Central memory CD4-positive, alpha-beta T cell (primary cell): Measurements from ENCODE around the gene EDN2.
A peak's percentile ranks its signal among the peaks of the same experiment; 100 is the strongest.

ENCODE experiments used
- DNase-seq: peaks from one replicate; pipeline ENCODE4 v3.0.0; 2022

The EDN2 gene

GRCh38 chr1:41516168-41517061 is 31.9 kb upstream of the EDN2 start:
- DNase-seq = peak; percentile 18

GRCh38 chr1:41515778-41516167 is 31.3 kb upstream of the EDN2 start:
- DNase-seq = no peak

DNA sequence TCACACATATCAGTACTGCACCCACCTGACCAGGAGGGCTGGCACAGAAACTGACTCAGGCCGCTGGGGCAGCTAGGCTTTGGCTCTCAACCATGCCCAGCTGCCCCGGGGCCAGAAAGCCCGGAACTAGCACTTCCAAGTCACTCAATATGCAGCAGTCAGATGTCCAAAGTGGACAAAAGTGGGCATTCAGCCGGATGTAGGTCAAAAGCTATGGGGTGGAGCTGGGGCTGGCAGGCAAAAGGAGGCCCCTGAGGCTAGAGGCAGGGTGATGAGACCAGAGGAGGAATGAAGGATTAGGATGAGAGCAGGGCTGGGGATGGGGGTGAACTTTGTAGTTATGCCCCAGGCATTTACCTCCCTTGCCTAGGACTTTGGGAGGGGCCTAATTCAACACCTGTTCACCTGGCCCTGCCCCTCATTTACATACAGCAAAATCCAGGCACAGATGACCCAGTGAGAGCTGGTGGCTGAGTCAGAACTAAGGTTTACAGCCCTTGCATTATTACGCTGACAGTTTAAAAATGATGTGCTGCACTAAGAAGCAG is 30.7 kb upstream of the EDN2 start:
- no peak for DNase-seq

- no peak for DNase-seq
Observed at GRCh38 chr1:41514381-41514780, 29.9 kb upstream of the EDN2 start.

DNA sequence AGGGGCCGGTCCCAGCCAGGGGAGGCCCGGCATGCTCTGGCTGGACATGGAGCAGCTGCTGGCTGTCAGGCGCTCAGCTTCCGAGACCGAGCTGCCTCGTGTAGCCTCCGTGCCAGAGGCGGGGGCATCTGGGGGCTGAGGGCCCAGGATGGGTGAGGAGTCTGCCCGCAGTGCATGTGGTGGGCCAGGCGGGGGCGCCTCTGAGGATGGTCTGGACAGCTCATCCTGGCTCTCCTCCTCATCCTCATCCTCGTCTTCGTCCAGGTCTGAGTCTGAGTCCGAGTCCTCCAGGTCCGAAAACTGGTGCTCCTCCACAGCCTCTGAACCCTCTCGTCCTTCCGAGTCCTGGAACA is 28.9 kb upstream of the EDN2 start:
- no peak for DNase-seq

DNA sequence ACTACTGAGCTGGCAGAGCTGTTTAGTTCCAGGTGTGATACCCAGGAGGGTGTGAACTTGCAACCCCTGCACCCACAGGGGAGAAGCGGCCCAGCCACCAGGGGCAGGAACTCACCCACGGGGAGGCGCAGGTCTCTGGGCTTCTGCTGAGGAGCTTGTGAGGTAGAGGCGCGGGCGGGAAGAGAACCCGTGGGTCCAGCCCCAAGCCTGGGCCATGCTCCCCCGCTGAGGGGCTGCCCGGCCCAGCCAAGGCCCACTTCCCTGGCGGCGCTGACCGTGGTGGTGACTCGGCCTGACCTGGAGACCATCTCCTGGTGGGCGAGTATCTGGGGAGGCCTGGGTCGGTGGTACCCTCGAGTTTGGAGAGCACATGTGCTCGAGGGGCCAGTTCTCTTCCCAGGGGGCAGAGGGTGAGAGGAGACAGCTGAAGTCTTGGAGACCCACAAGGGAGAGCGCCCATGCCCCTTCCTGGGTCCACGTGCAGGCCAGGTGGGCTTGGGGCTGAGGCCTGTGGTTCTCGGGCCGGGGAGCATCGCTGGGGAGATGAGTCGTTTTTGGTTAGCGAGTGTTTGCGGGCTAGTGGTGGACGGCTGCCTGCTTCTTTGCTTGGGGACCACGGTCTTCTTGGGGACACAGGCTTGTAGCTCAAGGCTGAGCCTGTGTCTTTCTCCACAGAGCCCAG is 28.4 kb upstream of the EDN2 start:
- no peak for DNase-seq

DNA sequence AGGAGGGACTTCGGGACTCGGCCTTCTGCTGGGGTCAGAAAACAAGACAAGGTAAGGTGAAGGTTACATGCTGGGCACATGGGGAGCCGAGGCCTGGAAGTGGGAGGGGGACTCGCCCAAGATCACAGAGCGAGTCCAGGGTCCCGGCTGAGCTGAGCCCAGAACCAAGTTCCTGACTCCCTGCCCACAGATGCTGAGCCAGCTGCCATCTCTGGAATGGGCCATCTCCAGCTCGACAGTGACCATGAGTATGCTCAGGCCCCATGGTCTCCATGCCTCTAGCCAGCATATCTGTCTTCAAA is 26.7 kb upstream of the EDN2 start:
- DNase-seq = no peak

- DNase-seq = no peak
Observed at GRCh38 chr1:41510531-41511238, 26.2 kb upstream of the EDN2 start.

GRCh38 chr1:41509270-41509671 is 24.8 kb upstream of the EDN2 start:
- DNase-seq = no peak

DNA sequence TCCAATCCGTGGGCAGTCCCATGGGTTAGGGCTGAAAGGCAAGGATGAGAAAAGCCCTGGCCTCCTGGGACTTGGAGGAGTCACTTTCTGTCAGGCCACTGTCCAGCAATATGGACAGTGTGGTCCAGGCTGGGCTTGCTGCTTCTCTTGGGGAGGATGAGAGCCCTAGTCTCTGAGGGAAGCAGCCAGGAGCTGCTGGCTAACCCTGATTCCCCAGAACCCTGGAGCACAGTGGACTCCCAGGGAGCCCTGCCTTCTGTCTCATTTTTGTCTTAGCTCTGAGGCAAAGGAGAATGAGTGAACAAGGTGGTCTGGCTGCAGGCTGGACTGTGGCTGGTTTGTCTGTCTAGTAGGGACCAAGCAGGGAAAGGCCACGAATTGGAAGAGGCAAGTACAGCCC is 23.8 kb upstream of the EDN2 start:
- no peak for DNase-seq

DNA sequence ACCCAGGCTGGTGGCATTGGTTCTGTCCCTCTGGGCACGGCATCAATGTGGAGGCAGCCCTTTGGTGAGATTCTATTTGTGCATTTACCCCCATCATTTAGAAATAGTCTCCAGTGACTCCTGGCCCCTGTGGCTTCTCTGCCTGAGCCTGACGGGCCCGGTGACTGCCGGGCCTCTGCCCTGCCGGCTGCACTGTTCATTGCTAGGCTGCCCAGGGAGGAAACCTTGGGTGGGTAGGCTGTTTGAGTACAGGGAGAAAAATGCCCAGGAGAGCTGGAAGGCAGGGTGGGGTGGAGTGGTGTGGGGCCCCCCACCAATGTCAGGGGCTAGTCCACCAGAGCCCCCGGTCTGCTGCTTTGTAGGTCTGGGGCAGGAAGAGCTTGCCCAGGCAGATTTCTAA is 23.4 kb upstream of the EDN2 start:
- no peak for DNase-seq

DNA sequence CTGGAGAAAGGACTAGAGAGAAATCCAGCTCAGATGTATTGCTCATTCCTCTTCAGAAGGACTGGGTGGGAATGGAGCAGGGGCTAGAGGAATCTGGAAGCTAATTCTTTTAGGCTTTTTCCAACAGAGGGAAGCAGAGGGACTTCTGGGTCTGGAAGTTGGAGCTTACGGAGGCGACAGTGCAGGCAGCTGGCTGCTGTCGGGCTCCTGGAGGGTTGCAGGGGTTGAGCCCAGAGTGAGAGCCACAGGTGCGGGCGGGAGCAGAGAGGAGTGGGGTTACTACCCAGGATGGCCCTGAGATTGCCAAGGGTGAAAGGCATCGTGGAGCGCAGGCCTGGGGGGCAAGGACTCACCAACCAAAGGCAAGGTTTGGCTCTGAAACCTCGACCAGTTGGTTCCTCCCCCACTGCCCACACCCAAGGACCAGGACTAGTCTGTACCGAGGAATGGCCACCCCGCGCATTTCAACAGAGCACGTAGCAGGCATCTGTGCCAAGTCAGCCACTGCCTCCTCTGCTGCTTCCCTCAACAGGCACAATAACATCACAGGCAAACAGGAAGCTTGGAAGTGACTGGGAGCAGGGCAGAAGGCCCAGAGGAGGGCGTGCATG is 22.7 kb upstream of the EDN2 start:
- no peak for DNase-seq

DNA sequence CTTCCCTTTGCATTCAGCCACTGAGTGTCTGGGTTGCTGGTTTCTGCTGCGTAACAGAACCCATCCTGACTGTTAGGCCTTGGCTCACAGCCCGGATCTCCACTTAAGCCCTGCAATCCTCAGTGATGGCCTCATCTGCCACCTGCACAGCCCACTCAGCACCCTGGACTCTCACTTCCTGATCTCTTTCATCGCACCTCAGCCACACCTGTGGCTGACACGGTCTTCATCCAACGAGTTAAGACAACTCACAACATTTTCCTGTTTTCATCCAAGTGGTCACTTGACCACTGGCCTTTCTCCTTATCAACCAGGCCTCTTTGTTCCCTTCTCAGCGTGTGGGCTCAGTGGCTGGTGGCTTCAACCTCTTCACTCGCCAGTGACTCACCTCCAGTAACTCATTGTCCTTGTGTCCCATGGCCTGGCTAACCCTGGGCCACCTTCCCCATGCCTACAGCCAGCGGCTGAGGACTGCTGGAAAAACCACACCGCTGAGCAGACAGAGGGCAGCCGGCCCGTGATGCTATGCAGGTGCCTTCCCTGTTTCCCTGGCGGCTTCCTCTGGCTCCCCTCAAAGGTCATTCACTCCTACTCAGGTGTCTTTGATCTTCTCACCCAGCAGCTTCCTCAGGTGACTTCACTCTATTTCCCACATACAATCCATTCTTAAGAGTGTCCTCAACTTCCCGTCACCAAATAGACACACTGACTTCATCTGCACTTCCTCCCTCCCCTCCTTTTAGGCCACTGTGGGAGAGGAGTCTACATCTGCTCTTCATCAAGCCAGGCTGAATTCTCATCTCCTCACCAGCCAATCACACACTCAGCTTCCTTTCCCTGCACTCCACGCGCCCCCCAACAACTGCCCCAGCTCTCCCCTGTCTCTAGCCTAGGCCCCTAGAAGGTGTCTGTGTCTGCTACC is 19.9 kb upstream of the EDN2 start:
- no peak for DNase-seq

DNA sequence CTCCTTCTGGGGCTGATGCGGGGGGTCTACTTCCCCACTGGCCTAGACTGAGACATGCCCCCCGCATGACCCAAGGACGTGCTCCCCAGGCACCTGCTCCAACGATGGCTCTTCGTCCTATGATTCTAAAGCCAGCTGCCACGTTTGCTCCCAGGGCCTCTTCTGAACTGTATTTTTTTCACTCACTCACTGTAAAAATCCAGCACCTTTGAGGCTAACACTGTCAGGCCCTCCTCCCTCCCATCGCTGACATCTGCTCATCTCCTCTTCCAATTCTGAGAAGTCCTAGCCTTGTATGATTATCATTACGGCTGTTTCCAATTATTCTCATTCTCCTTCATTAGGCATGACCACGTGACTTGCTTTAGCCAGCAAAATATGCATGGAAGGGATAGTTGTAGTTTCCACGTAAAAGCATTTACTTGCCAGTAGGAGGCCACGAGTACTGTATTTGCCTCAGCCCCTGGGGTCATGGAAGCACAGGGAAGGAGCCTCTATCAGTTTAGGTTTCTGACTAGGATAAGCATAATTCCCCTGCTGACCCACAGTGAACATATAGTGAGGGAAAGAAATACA is 19.1 kb upstream of the EDN2 start:
- DNase-seq = no peak

- no peak for DNase-seq
Observed at GRCh38 chr1:41502912-41503311, 18.4 kb upstream of the EDN2 start.

DNA sequence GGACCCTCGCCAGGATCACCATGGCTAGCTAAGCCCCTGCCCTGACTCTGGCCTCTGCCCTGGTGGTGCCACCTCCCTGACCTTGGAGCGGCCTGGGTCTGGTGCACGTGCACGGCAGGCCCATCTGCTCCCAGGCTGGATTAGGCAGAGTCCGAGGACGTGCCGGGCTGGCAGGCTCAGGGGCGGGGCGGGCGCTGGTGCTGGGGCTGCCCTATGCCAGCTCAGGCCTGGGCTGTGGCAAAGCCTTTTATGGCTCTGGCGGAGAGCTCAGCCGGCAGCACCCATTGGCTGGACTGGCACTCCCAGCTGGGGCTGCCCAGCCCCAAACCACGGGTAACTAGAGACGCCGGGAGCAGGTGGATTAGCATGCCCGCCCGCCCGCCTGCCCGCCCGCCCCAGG is 17.1 kb upstream of the EDN2 start:
- no peak for DNase-seq

GRCh38 chr1:41500781-41501518 is 16.5 kb upstream of the EDN2 start:
- no peak for DNase-seq

- no peak for DNase-seq
Observed at GRCh38 chr1:41500378-41500777, 15.9 kb upstream of the EDN2 start.

GRCh38 chr1:41499591-41499990 is 15.1 kb upstream of the EDN2 start:
- no peak for DNase-seq

DNA sequence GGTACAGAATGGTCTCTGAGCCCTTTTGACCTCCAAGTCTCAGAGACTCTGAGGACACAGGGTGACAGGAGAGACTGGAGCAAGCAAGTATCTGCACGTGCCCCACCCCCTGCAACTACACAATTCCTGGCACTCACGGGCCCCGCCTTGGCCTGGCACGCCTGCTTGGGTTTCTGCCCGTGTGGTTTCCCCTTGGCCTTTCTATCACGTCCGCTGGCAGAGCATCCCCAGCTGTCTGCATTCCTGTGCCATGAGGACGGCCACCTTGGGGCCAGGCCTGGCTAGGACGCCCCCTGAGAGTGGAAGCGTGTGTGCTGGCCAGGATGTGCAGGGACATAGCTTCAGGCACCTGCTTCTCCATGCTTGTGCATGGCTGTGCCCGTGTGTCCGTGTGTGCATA is 14.3 kb upstream of the EDN2 start:
- no peak for DNase-seq

- no peak for DNase-seq
Observed at GRCh38 chr1:41498391-41498790, 13.9 kb upstream of the EDN2 start.
